Activated T-helper 17 cell treated with anti-CD3 and anti-CD28 coated beads, Interleukin-2, amount 50 U/mL, for 72 hours (primary cell): Measurements from ENCODE around the gene TSPOAP1. TPM values are rescaled to one million over a fixed set of nuclear protein-coding genes. Genes with fewer than 3 reads are reported as not detected.

ENCODE experiments used
- ATAC-seq: fragments of 150-1000 bp; cut with Tn5 transposase; replicated peaks from 2 replicates; pipeline ENCODE4 v1.10.0; 2021; ENCODE audit warnings: mild to moderate bottlenecking, moderate library complexity
- H3K27ac Mint-ChIP-seq: one replicate; pipeline ENCODE4 v1.8.0; 2022; ENCODE audit warnings: mixed read lengths
- H3K27me3 Mint-ChIP-seq: one replicate; pipeline ENCODE4 v1.8.0; 2022; ENCODE audit warnings: mixed read lengths
- H3K36me3 Mint-ChIP-seq: one replicate; pipeline ENCODE4 v1.8.0; 2022; ENCODE audit warnings: low read depth, mild to moderate bottlenecking, mixed read lengths
- H3K4me1 Mint-ChIP-seq: one replicate; pipeline ENCODE4 v1.8.0; 2022; ENCODE audit warnings: mixed read lengths
- H3K4me3 Mint-ChIP-seq: one replicate; pipeline ENCODE4 v1.8.0; 2022; ENCODE audit warnings: mild to moderate bottlenecking, mixed read lengths
- H3K9me3 Mint-ChIP-seq: one replicate; pipeline ENCODE4 v1.8.0; 2022; ENCODE audit warnings: mixed read lengths
- total RNA-seq, 2 donors: library from RNA; stranded (reverse); gene quantifications; one replicate each; pipeline ENCODE4 v1.2.3, GENCODE V29; 2022

The TSPOAP1 gene
- total RNA-seq, 2 donors from 2014 or later, result 97.2 to 107 TPM

- peaks cover 80% of the 10 kb centered on the region for H3K36me3 Mint-ChIP-seq
- no peaks in the 10 kb centered on the region for H3K9me3 Mint-ChIP-seq
- H3K27me3 Mint-ChIP-seq, result no peaks in the 10 kb centered on the region
- peak overlapping the region; percentile 43 for H3K27ac Mint-ChIP-seq
- peaks cover 24% of the 10 kb centered on the region for H3K4me1 Mint-ChIP-seq
- no peak for ATAC-seq
- no peak overlapping the region for H3K4me3 Mint-ChIP-seq
Measured at GRCh38 chr17:58323366-58324055, 5.1 kb downstream of the TSPOAP1 start.

GRCh38 chr17:58322581-58323185 lies 5.9 kb downstream of the TSPOAP1 start:
- H3K4me1 Mint-ChIP-seq, result peaks cover 18% of the 10 kb centered on the region
- peaks cover 79% of the 10 kb centered on the region for H3K36me3 Mint-ChIP-seq
- no peaks in the 10 kb centered on the region for H3K9me3 Mint-ChIP-seq
- ATAC-seq, result no peak
- no peaks in the 10 kb centered on the region for H3K27me3 Mint-ChIP-seq
- H3K4me3 Mint-ChIP-seq, result no peak overlapping the region
- peak overlapping the region; percentile 30 for H3K27ac Mint-ChIP-seq

GRCh38 chr17:58321571-58322525 lies 6.7 kb downstream of the TSPOAP1 start:
- Mint-ChIP-seq H3K4me3 (no peak overlapping the region), H3K36me3 (peaks cover 77% of the 10 kb centered on the region), H3K9me3 (no peaks in the 10 kb centered on the region), H3K27ac (peak overlapping the region; percentile 30), H3K27me3 (no peaks in the 10 kb centered on the region), H3K4me1 (peaks cover 19% of the 10 kb centered on the region)
- ATAC-seq, result no peak

- Mint-ChIP-seq H3K4me3 (no peak overlapping the region), H3K27ac (peak overlapping the region; percentile 3)
Measured at GRCh38 chr17:58320570-58321323, 7.8 kb downstream of the TSPOAP1 start.

GRCh38 chr17:58320163-58320558 lies 8.4 kb downstream of the TSPOAP1 start:
- H3K9me3 Mint-ChIP-seq, result no peaks in the 10 kb centered on the region
- no peaks in the 10 kb centered on the region for H3K27me3 Mint-ChIP-seq
- H3K4me3 Mint-ChIP-seq, result no peak overlapping the region
- H3K4me1 Mint-ChIP-seq, result peaks cover 12% of the 10 kb centered on the region
- no peak for ATAC-seq
- peak overlapping the region; percentile 72 for H3K27ac Mint-ChIP-seq
- peaks cover 76% of the 10 kb centered on the region for H3K36me3 Mint-ChIP-seq

More at GRCh38 chr17:58320570-58321323, 7.8 kb downstream of the TSPOAP1 start:
- Mint-ChIP-seq H3K27me3 (no peaks in the 10 kb centered on the region), H3K36me3 (peaks cover 74% of the 10 kb centered on the region), H3K9me3 (no peaks in the 10 kb centered on the region), H3K4me1 (peaks cover 12% of the 10 kb centered on the region)
- ATAC-seq, result no peak

GRCh38 chr17:58319173-58320162 lies 9.1 kb downstream of the TSPOAP1 start:
- Mint-ChIP-seq H3K9me3 (no peaks in the 10 kb centered on the region), H3K36me3 (peaks cover 81% of the 10 kb centered on the region), H3K4me3 (no peak overlapping the region), H3K27me3 (no peaks in the 10 kb centered on the region), H3K4me1 (peaks cover 12% of the 10 kb centered on the region), H3K27ac (peak overlapping the region; percentile 72)
- ATAC-seq, result no peak

- Mint-ChIP-seq H3K9me3 (no peaks in the 10 kb centered on the region), H3K27me3 (no peaks in the 10 kb centered on the region), H3K36me3 (peaks cover 85% of the 10 kb centered on the region), H3K27ac (peak overlapping the region; percentile 95), H3K4me3 (peak overlapping the region; percentile 65), H3K4me1 (peaks cover 12% of the 10 kb centered on the region)
- no peak for ATAC-seq
Measured at GRCh38 chr17:58318627-58319172, 9.9 kb downstream of the TSPOAP1 start.

- no peak for ATAC-seq
- Mint-ChIP-seq H3K4me3 (peak overlapping the region; percentile 65), H3K4me1 (peaks cover 12% of the 10 kb centered on the region)
Measured at GRCh38 chr17:58318065-58318481, 10.5 kb downstream of the TSPOAP1 start.

GRCh38 chr17:58317421-58318064 lies 11.1 kb downstream of the TSPOAP1 start:
- peak; percentile 99 for ATAC-seq
- Mint-ChIP-seq H3K27me3 (no peaks in the 10 kb centered on the region), H3K36me3 (peaks cover 87% of the 10 kb centered on the region), H3K27ac (peak overlapping the region; percentile 95), H3K9me3 (no peaks in the 10 kb centered on the region), H3K4me3 (peak overlapping the region; percentile 65), H3K4me1 (peaks cover 12% of the 10 kb centered on the region)

More at GRCh38 chr17:58318065-58318481, 10.5 kb downstream of the TSPOAP1 start:
- Mint-ChIP-seq H3K36me3 (peaks cover 85% of the 10 kb centered on the region), H3K9me3 (no peaks in the 10 kb centered on the region), H3K27me3 (no peaks in the 10 kb centered on the region), H3K27ac (peak overlapping the region; percentile 95)

GRCh38 chr17:58316260-58316960 lies 12.2 kb downstream of the TSPOAP1 start:
- no peak for ATAC-seq
- H3K36me3 Mint-ChIP-seq, result peaks cover 80% of the 10 kb centered on the region

GRCh38 chr17:58315750-58316149 lies 12.8 kb downstream of the TSPOAP1 start:
- Mint-ChIP-seq H3K4me1 (peaks cover 9% of the 10 kb centered on the region), H3K27me3 (no peaks in the 10 kb centered on the region), H3K27ac (peak overlapping the region; percentile 80), H3K9me3 (no peaks in the 10 kb centered on the region), H3K36me3 (peaks cover 73% of the 10 kb centered on the region), H3K4me3 (no peak overlapping the region)
- no peak for ATAC-seq

More at GRCh38 chr17:58316260-58316960, 12.2 kb downstream of the TSPOAP1 start:
- Mint-ChIP-seq H3K4me1 (peaks cover 12% of the 10 kb centered on the region), H3K4me3 (no peak overlapping the region), H3K9me3 (no peaks in the 10 kb centered on the region), H3K27ac (peak overlapping the region; percentile 95), H3K27me3 (no peaks in the 10 kb centered on the region)

GRCh38 chr17:58315281-58315711 lies 13.3 kb downstream of the TSPOAP1 start:
- H3K4me1 Mint-ChIP-seq, result peaks cover 7% of the 10 kb centered on the region
- peaks cover 70% of the 10 kb centered on the region for H3K36me3 Mint-ChIP-seq
- no peak overlapping the region for H3K4me3 Mint-ChIP-seq
- no peak for ATAC-seq
- no peaks in the 10 kb centered on the region for H3K27me3 Mint-ChIP-seq
- H3K9me3 Mint-ChIP-seq, result no peaks in the 10 kb centered on the region
- H3K27ac Mint-ChIP-seq, result peak overlapping the region; percentile 80
